GM18526 (cell line): ENCODE results near the gene ME1.

Source experiments
- POLR2A ChIP-seq: IDR thresholded peaks from 3 replicates; pipeline ENCODE4 v1.6.1; 2011; ENCODE audit not compliant: insufficient read length; ENCODE audit errors: extremely low read depth

Gene ME1

GRCh38 chr6:83310046-83310445 lies 120.8 kb downstream of the ME1 start:
- no peak for TF ChIP-seq POLR2A

DNA sequence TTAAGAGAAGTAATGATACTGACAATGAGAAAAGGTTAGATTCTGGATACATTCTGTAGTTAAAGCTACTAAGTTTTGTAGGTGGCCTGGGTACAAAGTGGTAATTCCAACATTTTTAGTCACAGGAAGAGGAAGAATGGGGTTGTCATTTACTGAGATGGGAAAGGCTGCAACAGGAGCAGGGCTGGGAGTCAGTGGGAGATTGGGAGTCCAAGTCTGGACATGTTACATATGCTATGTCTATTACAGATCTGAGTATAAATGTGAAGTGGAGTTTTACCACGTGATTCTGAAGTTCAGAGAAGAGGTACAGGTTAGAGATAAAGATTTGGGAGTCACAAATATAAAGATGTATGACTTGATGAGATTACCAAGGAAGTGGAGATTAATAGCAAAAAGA lies 121.5 kb downstream of the ME1 start:
- no peak for TF ChIP-seq POLR2A

DNA sequence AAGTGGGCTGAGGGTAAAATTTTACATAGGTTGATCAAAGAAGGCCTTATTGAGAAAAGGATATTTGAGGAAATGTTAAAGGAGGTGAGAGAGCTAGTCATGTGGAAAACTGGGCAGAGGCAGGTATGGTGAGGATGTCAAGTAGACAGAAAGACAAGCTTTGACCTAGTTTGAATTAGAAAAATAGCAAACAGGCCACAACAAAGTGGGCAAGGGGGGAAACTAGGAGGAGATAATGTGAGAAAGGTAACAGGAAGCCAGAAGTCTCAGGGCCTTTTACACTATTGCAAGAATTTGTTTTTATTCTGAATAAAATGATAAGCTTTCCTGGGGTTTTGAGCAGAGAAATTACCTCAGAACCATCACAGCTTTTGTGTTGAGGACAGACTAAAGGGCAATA lies 122.0 kb downstream of the ME1 start:
- TF ChIP-seq POLR2A: no peak

- no peak for TF ChIP-seq POLR2A
These were observed 123.0 kb downstream of the ME1 start for GRCh38 chr6:83307849-83308248.

DNA sequence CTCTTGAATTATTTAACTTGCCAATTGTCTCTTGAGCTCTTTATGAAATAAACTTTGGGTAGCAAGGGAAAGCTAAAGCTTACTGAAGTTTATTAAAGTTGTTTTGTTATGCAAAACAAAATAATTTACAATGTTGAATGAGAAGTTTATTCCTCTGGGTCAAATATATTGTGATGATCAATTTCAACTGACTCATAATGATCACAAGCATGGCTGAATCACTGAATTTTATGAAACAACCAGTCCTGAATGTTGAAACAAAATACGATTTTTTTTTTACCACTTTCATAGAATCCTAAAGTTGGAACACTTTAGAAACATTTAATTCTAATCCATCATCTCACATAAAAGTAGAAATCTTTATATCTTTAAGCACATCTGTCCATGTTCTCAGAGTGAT lies 127.4 kb downstream of the ME1 start:
- TF ChIP-seq POLR2A: no peak

DNA sequence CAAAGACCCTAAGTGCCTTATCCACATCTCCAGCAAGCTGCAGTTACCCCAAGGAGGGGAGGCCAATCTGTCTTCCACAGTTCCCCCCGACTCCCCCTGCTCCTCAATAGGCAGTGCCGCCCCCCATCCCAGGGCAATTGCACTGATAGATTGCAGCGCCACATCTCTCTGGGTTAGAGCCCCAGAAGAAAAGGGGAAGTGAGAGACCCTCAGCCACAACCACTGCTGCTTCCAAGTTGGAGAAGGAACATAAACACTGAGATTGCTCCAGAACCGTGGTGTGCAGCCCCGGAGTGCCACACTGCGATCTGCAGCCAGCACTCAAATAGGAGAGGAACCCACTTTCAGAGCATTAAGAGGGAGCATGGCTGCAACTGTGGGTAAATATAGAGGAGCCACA lies 136.2 kb downstream of the ME1 start:
- no peak for TF ChIP-seq POLR2A

DNA sequence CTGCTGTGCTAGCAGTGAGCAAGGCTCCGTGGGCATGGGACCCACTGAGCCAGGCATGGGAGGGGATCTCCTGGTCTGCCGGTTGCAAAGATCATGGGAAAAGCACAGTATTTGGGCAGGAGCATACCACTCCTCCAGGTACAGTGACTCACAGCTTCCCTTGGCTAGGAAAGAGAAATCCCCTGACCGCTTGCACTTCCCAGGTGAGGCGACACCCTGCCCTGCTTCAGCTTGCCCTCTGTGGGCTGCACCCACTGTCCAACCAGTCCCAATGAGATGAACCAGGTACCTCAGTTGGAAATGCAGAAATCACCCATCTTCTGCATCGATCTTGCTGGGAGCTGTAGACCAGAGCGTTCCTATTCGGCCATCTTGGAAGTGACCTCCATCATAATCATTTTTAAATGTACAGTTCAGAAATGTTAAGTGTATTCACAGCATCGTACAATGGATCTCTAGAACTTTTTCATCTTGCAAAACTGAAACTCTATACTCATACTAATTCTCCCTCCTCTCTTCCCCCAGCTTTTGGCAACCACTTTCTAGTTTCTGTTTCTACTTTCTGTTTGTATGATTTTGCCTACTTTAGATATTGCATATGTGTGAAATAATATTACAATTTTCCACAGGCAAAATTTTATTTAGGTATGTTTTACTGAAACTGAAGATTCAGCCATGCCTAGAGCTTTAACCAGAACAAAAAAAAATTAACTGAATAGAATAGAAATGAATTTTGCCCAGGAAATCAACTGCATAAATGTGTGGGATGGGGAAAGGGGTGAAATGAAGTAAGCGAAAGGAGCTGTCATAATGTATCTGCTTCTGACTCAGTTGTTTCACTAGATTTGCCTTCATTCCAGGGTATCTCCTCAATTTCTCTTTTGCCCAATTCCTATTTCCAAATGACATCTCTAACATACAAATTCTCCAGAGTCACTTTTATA lies 137.7 kb downstream of the ME1 start:
- no peak for TF ChIP-seq POLR2A

DNA sequence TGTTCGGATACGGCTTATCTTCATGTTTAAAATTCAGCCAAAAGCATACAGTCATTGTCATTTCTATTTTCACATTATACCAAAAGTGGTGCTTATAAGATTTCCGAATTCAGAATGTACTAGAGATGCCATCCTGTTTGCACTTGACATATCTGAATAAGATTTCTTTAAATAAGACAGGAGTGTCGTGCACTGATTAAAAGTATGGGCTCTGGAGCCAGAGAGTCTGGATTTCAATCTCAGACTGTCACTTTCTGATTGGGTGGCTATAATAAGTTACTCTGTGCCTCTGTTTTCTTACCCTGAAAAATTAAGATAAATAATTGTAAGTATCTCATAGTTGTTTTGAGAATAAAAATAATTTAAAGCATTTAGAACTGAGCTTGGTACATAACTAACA lies 144.9 kb downstream of the ME1 start:
- TF ChIP-seq POLR2A: no peak

DNA sequence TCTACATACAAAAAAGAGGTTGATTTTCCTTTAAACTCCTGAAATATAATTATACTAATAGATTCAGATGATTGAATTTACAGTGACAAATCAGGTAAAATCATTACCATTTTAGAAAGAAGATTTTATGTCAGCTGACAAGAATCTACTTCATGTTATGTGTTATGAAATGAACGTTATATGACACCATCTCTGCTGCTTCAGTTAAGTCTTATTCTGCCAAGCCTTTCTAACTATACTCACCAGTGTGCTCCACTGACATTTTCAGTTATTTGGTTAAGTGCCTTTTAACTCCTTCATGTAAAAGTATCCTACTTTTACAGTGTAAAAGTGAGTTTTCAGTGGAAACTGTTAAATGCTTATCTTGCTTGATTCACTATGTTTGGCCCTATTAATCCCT lies 157.3 kb downstream of the ME1 start:
- TF ChIP-seq POLR2A: no peak

DNA sequence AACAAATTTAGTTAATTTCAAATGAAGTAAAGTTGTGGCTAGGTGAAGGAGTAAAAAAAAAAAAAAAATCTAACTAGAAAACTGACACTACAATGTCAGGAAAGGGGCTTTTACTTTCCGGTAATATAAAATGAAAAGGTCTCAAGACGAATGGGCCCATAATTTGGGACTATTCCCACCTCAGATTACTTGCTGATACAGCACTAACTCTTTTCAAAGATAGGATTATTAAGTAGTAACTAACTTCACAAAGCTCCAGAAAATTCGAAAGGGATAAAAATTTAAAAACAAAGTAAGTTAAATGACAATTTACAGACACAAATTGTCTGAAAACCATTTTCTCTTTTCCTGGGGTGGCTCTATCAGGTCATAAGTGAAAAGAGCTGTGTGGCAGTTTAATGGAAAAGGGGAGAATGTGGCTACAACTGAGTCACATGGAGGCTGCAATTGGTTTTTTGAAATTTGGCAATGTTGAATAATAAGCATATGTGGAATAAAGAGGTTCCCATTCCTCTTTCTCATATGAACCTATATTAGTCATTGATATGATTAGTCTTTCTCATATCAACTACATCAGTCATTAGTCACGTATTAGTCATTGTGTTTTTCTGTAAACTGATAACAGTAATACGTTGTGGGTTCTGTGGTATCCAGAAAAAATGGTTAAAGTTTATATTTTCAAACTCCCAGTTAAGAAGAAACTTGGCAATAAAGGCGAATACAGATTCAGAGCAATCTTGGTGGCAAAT lies 159.7 kb downstream of the ME1 start:
- no peak for TF ChIP-seq POLR2A

DNA sequence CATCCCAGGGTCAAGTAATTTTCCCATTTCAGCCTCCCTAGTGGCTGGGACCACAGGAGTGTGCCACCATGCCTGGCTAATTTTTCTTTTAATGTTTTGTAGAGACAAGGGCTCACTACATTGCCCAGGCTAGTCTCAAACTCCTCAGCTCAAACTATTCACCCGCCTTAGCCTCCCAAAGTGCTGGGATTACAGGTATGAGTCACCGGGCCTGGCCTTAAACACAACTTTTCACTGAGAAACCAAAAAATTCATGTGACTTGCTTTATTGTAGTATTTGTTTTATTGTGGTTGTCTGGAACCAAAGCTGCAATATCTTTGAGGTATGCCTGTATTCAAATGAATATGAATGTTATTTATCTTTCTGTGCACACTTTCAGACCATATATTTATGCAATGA lies 165.5 kb downstream of the ME1 start:
- no peak for TF ChIP-seq POLR2A

GRCh38 chr6:83260577-83260976 lies 170.3 kb downstream of the ME1 start:
- no peak for TF ChIP-seq POLR2A

GRCh38 chr6:83258517-83258916 lies 172.3 kb downstream of the ME1 start:
- no peak for TF ChIP-seq POLR2A

- TF ChIP-seq POLR2A: no peak
These were observed 173.1 kb downstream of the ME1 start for GRCh38 chr6:83257791-83258190.

GRCh38 chr6:83252719-83253118 lies 178.1 kb downstream of the ME1 start:
- no peak for TF ChIP-seq POLR2A

GRCh38 chr6:83250235-83250634 lies 180.6 kb downstream of the ME1 start:
- TF ChIP-seq POLR2A: no peak
